ENCODE data around the gene TMEM45A.

DNA sequence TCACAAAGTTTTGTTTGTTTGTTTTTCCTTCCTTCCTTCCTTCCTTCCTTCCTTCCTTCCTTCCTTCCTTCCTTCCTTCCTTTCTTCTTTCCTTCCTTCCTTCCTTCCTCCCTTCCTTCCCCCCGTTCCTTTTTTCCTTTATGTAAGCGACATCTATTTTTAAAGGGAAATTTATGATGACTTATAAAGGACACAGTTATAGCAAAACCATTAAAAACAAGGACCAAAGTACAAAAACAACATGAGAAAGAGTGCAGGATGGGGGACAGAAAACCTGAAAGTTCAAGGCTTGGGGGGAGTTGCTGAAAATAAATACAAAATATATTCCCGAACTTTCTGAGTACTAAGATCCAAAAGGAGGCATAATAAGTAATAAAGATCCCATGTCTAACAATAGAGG, 118.8 kb downstream of the TMEM45A start:
- TF ChIP-seq EZH2phosphoT487 (conservative IDR thresholded peaks at IDR 0.05; ENCODE audit: low read length): no peak
- TF ChIP-seq, protein P1, sequence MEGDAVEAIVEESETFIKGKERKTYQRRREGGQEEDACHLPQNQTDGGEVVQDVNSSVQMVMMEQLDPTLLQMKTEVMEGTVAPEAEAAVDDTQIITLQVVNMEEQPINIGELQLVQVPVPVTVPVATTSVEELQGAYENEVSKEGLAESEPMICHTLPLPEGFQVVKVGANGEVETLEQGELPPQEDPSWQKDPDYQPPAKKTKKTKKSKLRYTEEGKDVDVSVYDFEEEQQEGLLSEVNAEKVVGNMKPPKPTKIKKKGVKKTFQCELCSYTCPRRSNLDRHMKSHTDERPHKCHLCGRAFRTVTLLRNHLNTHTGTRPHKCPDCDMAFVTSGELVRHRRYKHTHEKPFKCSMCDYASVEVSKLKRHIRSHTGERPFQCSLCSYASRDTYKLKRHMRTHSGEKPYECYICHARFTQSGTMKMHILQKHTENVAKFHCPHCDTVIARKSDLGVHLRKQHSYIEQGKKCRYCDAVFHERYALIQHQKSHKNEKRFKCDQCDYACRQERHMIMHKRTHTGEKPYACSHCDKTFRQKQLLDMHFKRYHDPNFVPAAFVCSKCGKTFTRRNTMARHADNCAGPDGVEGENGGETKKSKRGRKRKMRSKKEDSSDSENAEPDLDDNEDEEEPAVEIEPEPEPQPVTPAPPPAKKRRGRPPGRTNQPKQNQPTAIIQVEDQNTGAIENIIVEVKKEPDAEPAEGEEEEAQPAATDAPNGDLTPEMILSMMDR (IDR thresholded peaks at IDR 0.05; ENCODE audit: insufficient read depth, low read length, poor library complexity, severe bottlenecking): no peak

Data from SU-DHL-6 (cell line).